NCI-H2107 treated with DMSO at 0.1 percent for 48 hours (cell line): ENCODE data around the gene MRPL24.
A peak's percentile ranks its signal among the peaks of the same experiment; 100 is the strongest.

Experiments
- DNase-seq: peaks from one replicate; lab custom pipeline; 2025; ENCODE audit not compliant: unreplicated experiment; lab: John Stamatoyannopoulos, UW

MRPL24 gene

DNA sequence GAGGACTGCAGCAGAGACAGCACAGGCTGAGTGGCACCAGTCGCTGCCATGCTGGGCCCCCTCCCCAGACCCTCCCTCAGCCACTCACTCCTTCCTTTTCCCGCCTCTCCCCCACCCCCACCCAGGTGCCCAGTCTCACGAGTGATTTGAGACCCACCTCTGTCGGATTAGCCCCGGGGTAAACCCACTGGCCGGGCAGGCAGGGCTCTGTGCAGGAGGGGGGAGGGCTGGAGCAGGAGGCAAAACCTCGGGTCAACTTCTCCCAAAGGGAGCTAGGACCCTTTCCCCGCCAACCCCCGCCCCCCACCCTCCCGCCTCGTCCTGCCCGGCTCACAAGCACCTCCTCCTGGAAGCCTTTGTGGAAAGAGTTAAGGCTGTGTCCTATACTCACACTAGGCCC is 3.5 kb upstream of the MRPL24 start:
- no peak for DNase-seq

- no peak for DNase-seq
These were observed 2.7 kb upstream of the MRPL24 start for GRCh38 chr1:156743367-156744302.

- no peak for DNase-seq
These were observed 1.9 kb upstream of the MRPL24 start for GRCh38 chr1:156742801-156743200.

DNA sequence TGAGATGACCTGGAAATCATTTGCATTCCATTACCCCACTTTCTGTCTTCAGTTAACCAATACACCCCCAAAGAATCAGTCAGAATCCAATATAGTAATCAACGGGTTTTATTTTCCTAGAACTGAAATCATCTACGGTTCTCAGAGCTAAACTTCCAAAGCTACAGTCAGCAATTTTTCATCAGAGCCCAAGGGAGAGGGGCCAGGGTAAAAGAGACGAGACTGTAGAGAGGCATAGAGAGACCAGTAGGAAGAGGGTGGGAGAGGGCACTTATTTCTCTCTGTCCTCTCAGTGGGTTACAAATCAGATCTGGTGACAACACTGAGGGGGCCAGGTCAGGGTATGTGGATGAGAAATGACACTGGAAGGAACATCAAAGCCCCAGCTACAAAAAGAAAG is 1.1 kb upstream of the MRPL24 start:
- DNase-seq = no peak

- no peak for DNase-seq
These were observed 644 bp upstream of the MRPL24 start for GRCh38 chr1:156741481-156741983.

DNA sequence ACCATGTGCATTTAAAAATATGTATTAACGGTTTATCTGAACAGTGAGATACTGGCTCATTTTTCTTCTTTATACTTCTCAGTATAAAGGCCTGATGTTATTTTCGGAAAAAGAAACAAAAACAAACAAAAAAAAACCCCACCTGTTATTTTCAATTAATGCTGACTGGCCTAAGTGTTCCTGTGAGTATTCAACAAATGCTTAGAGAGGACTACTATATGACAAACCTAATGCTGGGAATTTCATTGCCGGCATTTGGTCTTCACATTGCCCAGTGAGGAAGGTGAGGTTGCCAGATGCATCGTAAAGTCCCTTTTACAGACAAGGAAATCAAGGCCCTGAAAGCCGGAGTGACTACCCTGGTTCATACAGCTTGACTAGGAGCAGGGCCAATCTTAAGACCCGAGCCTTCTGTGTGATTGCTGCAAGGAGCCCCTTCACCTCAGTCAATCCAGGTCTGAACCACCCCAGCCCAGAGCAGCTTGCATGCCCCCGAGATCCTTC is 599 bp downstream of the MRPL24 start:
- no peak for DNase-seq

DNA sequence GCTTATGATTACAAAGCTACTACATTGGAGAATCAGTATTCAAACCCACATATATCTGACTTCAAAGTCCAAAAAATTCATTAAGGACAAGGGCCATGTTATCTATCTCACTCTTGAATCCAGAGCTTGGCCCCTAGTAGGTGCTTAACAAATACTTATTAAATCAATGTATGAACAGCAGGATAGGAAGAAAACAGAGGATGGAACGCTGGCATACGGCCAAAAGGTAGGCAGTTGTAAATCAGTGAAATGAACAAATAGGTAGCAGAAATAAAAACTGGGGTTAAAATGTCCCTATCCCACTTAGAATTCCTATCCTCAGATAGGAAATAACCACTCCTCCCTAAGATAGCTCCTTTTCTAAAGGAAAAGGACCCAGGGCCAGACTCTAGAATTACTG is 2.0 kb downstream of the MRPL24 start:
- no peak for DNase-seq

- no peak for DNase-seq
These were observed 2.5 kb downstream of the MRPL24 start for GRCh38 chr1:156738407-156738806.

DNA sequence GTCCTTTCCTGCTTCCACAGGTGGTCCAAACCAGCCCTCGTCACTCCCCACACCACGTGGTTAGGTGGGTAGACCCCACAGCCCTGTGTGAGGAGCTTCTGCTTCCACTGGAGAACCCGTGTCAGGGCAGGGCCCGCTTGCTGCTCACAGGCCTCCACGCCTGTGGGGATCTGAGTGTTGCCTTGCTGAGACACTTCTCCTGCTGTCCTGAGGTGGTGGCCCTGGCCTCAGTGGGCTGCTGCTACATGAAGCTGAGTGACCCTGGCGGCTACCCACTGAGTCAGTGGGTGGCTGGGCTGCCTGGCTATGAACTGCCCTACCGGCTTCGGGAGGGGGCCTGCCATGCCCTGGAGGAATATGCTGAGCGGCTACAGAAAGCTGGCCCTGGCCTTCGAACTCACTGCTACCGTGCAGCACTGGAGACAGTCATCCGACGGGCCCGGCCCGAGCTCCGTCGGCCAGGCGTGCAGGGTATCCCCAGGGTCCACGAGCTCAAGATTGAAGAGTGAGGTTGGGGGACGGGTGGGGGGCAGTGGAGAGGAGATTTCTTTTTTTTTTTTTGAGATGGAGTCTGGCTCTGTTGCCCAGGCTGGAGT is 6.8 kb downstream of the MRPL24 start:
- no peak for DNase-seq

- DNase-seq = peak; percentile 97
These were observed 12.1 kb downstream of the MRPL24 start, which contains the start of gene ISG20L2 for GRCh38 chr1:156728599-156729462. ISG20L2 (minus strand) TSS chr1:156728766; CDS start chr1:156727652, 1,114 bp downstream.

DNA sequence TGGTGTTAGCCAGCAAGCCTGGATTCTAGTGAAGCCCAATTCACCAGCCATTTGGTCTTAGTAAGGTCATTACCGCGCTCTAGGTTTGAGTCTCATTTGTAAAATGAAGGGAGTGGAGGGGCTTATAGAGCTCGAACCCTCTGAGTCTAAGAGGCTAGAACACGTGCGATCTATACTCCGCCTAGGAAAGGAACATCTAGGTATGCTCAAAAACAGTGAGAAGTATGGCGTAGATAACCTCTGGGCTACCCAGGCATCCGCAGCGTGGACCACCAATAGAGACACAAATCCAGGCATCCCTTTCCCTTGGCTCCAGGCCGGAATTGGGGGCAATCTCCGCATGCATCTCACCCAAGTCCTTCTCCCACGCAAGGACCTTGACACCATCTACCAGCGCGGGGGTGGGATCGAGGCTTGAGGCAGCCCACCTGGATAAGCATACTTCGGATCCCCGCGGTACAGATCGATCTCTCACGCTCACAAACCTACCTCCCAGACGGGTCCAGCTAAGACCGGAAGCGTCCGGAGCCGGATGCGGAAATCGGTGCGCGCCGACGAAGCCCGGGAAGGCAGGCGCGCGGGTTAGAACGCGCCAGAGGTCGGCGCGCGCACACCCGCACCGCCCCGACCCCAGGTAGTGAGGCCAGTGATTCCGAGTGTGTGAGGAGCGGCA is 12.8 kb downstream of the MRPL24 start, which contains the start of gene METTL25B:
Gene METTL25B (plus strand): TSS at position 544 of the 673 bp plus-strand sequence. CDS start 636 bp downstream, outside the sequence.
- peak; percentile 53 for DNase-seq

DNA sequence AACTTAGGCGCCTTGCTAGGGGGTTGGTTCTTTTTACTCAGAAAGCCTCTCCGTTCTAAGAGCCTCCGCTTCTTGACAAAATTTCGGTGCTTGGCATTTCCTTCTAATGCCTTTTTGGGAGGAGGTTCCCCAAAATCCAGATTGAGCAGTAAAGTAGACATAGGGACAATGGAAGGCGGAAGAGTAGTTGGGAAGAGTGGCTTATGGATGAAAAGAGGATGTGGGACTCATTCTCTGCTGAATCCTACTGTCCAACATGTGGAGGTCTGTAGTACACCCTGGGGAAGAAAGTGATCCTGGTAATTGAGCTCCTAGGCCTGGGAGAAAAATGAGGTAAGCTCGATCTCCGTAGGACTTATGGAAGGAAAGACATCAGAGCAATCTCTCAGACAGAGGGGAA is 13.4 kb downstream of the MRPL24 start:
- no peak for DNase-seq

DNA sequence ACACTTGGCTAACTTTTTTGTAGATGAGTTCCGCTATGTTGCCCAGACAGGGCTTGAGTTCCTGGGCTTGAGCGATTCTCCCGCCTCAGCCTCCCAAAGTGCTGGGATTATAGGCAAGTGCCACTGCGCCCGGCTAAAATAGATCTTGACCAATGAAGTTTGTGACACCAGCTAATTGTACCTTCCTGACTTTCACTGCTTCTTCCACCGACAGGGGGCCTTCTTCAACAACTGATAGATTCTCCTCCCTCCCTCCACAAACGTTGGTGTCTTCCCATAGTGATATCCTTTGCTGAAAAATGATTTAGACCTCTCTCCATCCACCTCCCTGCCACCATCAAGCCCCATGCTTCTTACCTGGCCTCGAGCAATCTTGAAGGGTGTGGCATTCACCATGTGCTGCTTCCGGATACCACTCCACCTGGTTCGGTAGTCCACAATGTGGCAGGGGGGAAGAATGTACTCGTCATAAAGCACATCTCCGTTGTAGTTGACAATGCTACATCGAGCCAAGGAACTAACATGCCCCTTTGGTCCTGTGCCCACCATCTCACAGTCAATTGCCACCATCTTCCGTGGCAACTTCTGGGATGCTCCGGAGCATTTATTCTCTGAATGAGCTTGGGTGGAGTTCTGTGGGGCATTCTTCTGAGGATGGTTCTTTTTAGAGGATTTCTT is 14.2 kb downstream of the MRPL24 start:
- DNase-seq = peak; percentile 63

GRCh38 chr1:156725683-156726280 is 15.1 kb downstream of the MRPL24 start:
- peak; percentile 84 for DNase-seq

- DNase-seq = no peak
These were observed 19.4 kb downstream of the MRPL24 start for GRCh38 chr1:156721535-156721934.

- no peak for DNase-seq
These were observed 19.8 kb downstream of the MRPL24 start for GRCh38 chr1:156721131-156721530.

DNA sequence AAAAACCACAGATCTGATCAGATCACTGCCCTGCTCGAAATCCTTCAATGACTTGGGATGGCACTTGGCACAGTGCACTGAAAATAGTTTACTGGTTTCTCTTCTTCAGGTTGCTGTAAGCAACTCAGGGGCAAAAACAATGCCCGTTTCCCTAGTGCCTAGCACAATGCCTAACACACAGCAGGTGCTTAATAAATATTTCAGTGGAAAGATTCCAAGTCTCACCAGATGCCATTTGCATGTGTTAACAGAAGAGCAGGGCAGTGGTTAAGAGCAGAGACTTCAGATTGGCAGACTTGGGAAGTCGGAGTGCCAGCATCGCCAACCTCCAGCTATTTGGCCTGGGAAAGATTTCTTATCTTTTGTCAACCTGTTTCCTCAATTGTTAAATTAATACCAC is 23.5 kb downstream of the MRPL24 start:
- no peak for DNase-seq

GRCh38 chr1:156714830-156715229 is 26.1 kb downstream of the MRPL24 start:
- no peak for DNase-seq

GRCh38 chr1:156712626-156713025 is 28.3 kb downstream of the MRPL24 start:
- DNase-seq = no peak
